HL-60 (cell line): ENCODE results near the gene LHX1.

Experiments used
- DNase-seq, 2 experiments: peaks; one replicate each; pipeline ENCODE4 v3.0.0-alpha.2; 2010 to 2020; ENCODE audit warnings: low read depth in 1 of 2, low spot score in 1 of 2
- H3K27ac ChIP-seq: fragments of 250-450 bp; sonication (Bioruptor Pico); replicated peaks from 2 replicates; pipeline ENCODE4 v1.5.1; 2020; ENCODE audit warnings: mild to moderate bottlenecking, moderate library complexity
- H3K27me3 ChIP-seq: fragments of 250-450 bp; sonication (Bioruptor Pico); 2 replicates; pipeline ENCODE4 v1.5.1; 2021; ENCODE audit warnings: mild to moderate bottlenecking, moderate library complexity; ENCODE audit not compliant: insufficient read depth, poor library complexity, severe bottlenecking
- H3K4me3 ChIP-seq: replicated peaks from 2 replicates; pipeline ENCODE4 v1.5.1; 2011; ENCODE audit warnings: mild to moderate bottlenecking, control low read depth, low read length; ENCODE audit not compliant: insufficient read depth
- GABPA ChIP-seq: IDR thresholded peaks from 2 replicates; pipeline ENCODE4 v1.6.1; 2012; ENCODE audit warnings: low read depth
- POLR2AphosphoS5 ChIP-seq: IDR thresholded peaks from 2 replicates; pipeline ENCODE4 v1.6.1; 2012; ENCODE audit warnings: low read depth
- SPI1 ChIP-seq: IDR thresholded peaks from 2 replicates; pipeline ENCODE4 v1.6.1; 2012; ENCODE audit warnings: low read depth, mild to moderate bottlenecking, borderline replicate concordance
- TF ChIP-seq, protein P1 (sequence below): IDR thresholded peaks from one replicate; pipeline ENCODE4 v1.5.1; 2011; ENCODE audit warnings: low read length, control low read depth, inconsistent platforms; ENCODE audit not compliant: insufficient read depth
- TF ChIP-seq, protein P2 (sequence below): IDR thresholded peaks from 2 replicates; pipeline ENCODE4 v1.6.1; 2012; ENCODE audit warnings: low read depth; ENCODE audit not compliant: insufficient replicate concordance

Gene LHX1

DNA sequence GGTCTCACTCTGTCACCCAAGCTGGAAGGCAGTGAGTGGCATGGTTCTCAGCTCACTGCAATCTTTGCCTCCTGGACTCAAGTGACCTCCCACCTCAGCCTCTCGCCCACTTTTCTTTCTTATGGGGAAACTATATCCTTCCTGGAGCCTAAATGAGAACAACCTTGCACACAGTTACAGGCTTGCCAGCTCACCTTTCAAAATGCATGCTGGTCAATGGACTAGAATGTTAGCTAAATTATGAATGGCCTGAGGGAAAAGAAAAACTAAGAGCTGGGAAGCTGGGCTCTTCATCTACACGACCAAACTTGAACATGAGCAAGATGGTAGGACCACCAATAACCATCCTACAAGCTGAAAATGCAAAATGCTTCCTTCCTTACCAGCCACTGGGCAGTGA, 10.6 kb upstream of the LHX1 start:
- H3K27ac ChIP-seq, result no peak overlapping the region
- H3K27me3 ChIP-seq, result peaks cover 38% of the 10 kb centered on the region

DNA sequence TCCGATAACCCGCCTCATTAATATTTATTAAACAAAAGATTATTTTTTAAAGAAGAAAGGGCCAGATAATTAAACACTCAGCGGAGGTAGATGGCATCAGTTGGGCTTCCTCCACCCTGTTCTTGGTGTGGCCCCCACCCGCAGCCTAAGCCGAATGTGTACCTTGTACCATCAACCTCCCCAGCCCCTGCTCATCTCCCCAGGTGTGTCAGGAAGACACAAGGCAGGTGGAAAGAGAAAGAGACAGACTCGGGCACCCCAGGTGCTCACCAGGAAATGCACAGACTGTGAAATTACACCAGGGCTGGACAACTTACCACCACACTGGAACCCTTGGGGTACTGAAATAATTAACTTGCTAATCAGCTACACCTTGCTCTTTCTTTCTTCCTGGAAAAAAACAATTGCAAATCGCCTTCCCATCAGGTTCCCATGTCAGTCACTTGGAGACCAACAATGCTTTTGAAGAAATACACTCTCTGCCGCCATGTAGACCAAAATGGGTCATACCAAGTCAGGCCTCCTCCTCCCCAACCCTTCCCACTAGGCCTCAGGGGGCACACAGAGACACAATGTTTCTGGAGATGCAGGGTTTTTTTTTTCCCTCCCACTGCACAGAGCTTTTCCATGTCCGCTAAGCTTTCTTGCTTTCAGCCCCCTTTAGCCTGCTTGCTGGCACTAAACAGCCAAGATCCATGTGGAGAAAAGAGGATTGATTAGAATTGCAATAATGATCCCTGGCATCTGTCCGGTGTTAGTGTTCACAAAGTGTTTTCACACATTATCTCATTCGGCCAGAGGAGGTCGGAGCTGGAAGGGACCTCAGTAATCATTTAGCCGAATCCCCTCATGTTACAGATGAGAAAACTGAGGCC, 8.6 kb upstream of the LHX1 start:
- Histone ChIP-seq H3K27me3 (peaks cover 48% of the 10 kb centered on the region), H3K27ac (no peak overlapping the region), H3K4me3 (no peak overlapping the region)
- no peak for DNase-seq
- TF ChIP-seq SPI1 (no peak), POLR2AphosphoS5 (no peak)
- TF ChIP-seq, protein P1, sequence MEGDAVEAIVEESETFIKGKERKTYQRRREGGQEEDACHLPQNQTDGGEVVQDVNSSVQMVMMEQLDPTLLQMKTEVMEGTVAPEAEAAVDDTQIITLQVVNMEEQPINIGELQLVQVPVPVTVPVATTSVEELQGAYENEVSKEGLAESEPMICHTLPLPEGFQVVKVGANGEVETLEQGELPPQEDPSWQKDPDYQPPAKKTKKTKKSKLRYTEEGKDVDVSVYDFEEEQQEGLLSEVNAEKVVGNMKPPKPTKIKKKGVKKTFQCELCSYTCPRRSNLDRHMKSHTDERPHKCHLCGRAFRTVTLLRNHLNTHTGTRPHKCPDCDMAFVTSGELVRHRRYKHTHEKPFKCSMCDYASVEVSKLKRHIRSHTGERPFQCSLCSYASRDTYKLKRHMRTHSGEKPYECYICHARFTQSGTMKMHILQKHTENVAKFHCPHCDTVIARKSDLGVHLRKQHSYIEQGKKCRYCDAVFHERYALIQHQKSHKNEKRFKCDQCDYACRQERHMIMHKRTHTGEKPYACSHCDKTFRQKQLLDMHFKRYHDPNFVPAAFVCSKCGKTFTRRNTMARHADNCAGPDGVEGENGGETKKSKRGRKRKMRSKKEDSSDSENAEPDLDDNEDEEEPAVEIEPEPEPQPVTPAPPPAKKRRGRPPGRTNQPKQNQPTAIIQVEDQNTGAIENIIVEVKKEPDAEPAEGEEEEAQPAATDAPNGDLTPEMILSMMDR, result no peak
- TF ChIP-seq, protein P2, sequence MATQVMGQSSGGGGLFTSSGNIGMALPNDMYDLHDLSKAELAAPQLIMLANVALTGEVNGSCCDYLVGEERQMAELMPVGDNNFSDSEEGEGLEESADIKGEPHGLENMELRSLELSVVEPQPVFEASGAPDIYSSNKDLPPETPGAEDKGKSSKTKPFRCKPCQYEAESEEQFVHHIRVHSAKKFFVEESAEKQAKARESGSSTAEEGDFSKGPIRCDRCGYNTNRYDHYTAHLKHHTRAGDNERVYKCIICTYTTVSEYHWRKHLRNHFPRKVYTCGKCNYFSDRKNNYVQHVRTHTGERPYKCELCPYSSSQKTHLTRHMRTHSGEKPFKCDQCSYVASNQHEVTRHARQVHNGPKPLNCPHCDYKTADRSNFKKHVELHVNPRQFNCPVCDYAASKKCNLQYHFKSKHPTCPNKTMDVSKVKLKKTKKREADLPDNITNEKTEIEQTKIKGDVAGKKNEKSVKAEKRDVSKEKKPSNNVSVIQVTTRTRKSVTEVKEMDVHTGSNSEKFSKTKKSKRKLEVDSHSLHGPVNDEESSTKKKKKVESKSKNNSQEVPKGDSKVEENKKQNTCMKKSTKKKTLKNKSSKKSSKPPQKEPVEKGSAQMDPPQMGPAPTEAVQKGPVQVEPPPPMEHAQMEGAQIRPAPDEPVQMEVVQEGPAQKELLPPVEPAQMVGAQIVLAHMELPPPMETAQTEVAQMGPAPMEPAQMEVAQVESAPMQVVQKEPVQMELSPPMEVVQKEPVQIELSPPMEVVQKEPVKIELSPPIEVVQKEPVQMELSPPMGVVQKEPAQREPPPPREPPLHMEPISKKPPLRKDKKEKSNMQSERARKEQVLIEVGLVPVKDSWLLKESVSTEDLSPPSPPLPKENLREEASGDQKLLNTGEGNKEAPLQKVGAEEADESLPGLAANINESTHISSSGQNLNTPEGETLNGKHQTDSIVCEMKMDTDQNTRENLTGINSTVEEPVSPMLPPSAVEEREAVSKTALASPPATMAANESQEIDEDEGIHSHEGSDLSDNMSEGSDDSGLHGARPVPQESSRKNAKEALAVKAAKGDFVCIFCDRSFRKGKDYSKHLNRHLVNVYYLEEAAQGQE, result no peak

More for the DNA sequence above, 10.6 kb upstream of the LHX1 start:
- TF ChIP-seq, protein P2, result no peak
- TF ChIP-seq GABPA (no peak), POLR2AphosphoS5 (no peak), SPI1 (no peak)
- TF ChIP-seq, protein P1, result no peak
- DNase-seq, result no peak
- H3K4me3 ChIP-seq, result no peak overlapping the region

DNA sequence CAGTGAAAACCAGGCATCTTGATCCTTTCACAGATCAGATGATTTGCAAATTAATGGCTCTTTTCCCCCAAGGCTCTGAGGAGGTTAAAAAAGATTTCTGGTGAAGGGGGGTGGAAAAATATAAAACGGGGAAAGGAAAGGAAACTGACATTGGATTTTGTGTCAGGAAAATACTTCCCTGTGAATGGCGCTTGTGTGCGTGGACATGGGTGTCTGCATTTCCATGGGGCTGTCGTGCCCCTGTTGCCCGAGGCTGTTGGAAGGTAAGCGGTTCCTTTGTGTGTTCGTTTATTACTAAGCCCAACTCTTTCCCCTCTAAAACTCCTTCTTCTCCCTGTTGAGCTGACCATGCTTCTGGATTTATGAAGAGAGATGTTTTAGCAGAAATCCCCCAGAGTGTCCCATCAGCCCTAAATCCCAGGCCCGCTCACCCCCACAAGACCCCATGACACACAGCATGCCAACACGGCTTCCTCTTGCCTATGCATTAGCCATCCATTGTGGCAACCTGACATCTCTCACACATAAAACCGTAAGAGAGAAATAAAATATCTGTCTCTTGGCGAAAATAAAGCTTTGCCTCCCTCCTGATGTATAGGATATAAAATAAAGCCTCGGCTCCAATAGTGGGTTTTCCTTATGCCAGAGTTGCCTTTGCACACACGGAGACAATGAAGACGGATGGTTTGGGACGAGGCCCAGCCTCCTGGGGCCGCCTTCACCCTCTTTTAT, 7.3 kb upstream of the LHX1 start:
- Histone ChIP-seq H3K27me3 (peaks cover 60% of the 10 kb centered on the region), H3K27ac (no peak overlapping the region), H3K4me3 (no peak overlapping the region)
- no peak for TF ChIP-seq POLR2AphosphoS5
- TF ChIP-seq, protein P1, result no peak
- TF ChIP-seq GABPA, result no peak
- no peak for TF ChIP-seq SPI1
- TF ChIP-seq, protein P2, result no peak
- no peak for DNase-seq
